Hepatocyte (in vitro differentiated cells): ENCODE data around the gene ASB3.

ENCODE experiments used
- EZH2 ChIP-seq: fragments of 200-600 bp; sonication (generic); IDR thresholded peaks from 2 replicates; pipeline ENCODE4 v1.6.1; 2016; ENCODE audit warnings: antibody characterized with exemption, mild to moderate bottlenecking, borderline replicate concordance
- TF ChIP-seq, protein P1 (sequence below): fragments of 200-600 bp; sonication (generic); IDR thresholded peaks from 2 replicates; pipeline ENCODE4 v1.5.1; 2016; ENCODE audit warnings: antibody characterized with exemption, mild to moderate bottlenecking; ENCODE audit not compliant: poor library complexity

DNA sequence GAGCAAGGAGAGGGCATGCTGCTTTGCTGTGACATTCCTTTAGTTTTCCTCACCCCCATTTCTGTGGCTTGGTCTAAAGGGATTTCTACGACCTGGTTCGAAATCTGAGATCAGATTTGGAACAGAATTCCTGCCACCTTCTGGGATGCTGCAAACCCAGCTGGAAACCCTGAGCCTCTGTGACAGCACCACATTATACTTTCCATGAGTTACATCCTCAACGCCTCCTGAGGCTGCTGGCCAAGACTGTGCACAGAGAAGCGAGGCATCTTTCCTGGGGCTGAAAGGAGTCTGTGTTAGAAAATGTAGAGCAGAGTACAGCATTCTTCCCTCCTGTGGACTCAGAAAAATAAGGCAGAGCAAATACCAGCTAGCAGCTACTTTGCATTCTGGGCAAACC, 157.3 kb downstream of the ASB3 start:
- TF ChIP-seq EZH2: no peak
- TF ChIP-seq, protein P1, sequence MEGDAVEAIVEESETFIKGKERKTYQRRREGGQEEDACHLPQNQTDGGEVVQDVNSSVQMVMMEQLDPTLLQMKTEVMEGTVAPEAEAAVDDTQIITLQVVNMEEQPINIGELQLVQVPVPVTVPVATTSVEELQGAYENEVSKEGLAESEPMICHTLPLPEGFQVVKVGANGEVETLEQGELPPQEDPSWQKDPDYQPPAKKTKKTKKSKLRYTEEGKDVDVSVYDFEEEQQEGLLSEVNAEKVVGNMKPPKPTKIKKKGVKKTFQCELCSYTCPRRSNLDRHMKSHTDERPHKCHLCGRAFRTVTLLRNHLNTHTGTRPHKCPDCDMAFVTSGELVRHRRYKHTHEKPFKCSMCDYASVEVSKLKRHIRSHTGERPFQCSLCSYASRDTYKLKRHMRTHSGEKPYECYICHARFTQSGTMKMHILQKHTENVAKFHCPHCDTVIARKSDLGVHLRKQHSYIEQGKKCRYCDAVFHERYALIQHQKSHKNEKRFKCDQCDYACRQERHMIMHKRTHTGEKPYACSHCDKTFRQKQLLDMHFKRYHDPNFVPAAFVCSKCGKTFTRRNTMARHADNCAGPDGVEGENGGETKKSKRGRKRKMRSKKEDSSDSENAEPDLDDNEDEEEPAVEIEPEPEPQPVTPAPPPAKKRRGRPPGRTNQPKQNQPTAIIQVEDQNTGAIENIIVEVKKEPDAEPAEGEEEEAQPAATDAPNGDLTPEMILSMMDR: no peak
